Measurements from ENCODE around the gene KCNQ1.

DNA sequence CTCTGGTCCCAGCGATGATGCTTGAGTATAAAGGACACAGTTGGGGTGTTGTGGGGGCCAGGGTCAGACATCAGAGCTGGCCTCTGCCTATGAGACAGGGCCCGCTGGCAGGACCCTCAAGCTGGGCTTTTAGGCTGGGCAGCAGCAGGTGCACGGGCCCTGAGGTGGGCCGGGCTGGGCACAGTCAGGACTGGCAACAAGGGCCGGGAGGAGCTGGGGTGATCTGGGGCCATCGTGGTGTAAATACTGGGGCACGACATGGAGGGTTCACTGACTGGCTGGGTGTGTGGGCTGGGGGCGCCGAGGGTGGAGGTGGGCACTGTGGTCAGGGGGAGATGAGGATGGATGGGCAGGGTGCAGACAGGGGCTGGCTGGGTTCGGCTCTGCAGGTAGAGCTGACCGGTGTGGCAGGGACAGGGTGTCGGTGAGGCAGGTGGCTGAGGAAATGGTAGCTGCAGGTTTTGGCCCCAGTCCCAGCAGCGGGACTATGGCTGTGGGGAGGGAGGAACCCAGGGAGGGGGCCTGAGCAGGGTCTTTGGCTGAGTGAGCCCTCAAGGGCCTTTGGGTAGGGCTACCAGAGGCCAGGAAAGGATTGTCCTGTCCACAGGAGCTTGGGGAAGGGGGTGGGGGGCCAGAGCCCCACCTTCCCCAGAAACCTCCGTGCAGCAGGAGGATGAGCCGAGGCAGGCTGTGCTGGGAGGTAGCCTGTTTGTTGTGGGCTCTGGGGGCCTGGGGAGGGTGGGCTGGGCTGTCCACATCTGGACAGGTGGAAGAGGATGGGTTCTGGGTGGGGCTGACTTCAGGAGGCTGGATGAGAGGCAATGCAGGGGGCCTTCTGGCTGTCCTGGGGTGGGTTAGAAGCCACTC is 81.4 kb downstream of the KCNQ1 start:
- TF ChIP-seq POLR2A (IDR thresholded peaks at IDR 0.05): no peak
- TF ChIP-seq, protein P1, sequence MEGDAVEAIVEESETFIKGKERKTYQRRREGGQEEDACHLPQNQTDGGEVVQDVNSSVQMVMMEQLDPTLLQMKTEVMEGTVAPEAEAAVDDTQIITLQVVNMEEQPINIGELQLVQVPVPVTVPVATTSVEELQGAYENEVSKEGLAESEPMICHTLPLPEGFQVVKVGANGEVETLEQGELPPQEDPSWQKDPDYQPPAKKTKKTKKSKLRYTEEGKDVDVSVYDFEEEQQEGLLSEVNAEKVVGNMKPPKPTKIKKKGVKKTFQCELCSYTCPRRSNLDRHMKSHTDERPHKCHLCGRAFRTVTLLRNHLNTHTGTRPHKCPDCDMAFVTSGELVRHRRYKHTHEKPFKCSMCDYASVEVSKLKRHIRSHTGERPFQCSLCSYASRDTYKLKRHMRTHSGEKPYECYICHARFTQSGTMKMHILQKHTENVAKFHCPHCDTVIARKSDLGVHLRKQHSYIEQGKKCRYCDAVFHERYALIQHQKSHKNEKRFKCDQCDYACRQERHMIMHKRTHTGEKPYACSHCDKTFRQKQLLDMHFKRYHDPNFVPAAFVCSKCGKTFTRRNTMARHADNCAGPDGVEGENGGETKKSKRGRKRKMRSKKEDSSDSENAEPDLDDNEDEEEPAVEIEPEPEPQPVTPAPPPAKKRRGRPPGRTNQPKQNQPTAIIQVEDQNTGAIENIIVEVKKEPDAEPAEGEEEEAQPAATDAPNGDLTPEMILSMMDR (IDR thresholded peaks at IDR 0.05): no peak

Data from body of pancreas (tissue), 4 donors.